Left ventricle myocardium inferior (tissue), 1 donor: ENCODE results near the gene RPS6KA6. TPM values are rescaled to one million over a fixed set of nuclear protein-coding genes. Genes with fewer than 3 reads are reported as not detected.
"Not testable (repeated sequence)": the region's sequence is repeated elsewhere in the genome, so short reads cannot be mapped to it uniquely, and the experiment has no call there.

Source experiments
- DNase-seq: peaks from one replicate; pipeline ENCODE4 v3.0.0-alpha.2; 2020
- H3K27ac ChIP-seq: fragments of 200-600 bp; replicated peaks from 2 replicates; pipeline ENCODE4 v1.8.0; 2021
- H3K27me3 ChIP-seq: fragments of 200-600 bp; 2 replicates; pipeline ENCODE4 v1.8.0; 2021; ENCODE audit warnings: low read depth
- H3K36me3 ChIP-seq: fragments of 200-600 bp; 2 replicates; pipeline ENCODE4 v1.8.0; 2021
- H3K4me1 ChIP-seq: fragments of 200-600 bp; 2 replicates; pipeline ENCODE4 v1.8.0; 2021
- H3K4me3 ChIP-seq: fragments of 200-600 bp; 2 replicates; pipeline ENCODE4 v1.8.0; 2021; ENCODE audit warnings: mild to moderate bottlenecking, moderate library complexity
- H3K9me3 ChIP-seq: fragments of 200-600 bp; replicated peaks from 2 replicates; pipeline ENCODE4 v1.8.0; 2021
- CTCF ChIP-seq: fragments of 200-600 bp; IDR thresholded peaks from 2 replicates; pipeline ENCODE4 v1.8.0; 2021; ENCODE audit warnings: antibody characterized with exemption, mild to moderate bottlenecking, borderline replicate concordance
- intact Hi-C: fragments of 100-400 bp; cut with micrococcal nuclease; formaldehyde crosslinking; loops from one replicate; pipeline ENCODE4 v1.11.0; 2022
- total RNA-seq: library from RNA; stranded (reverse); fragmentation: NEBNext Ultra II Directional; extraction: Animal tissue kit (Norgen Biotek cat#: 25700); gene quantifications from one replicate; pipeline ENCODE4 v1.2.1, GENCODE V29; 2021
- donor health status: DM: no; HTN: yes; CAD: no; lungs with severe emphysema.

RPS6KA6 gene
- total RNA-seq, 1 donor from 2014 or later, result 0.41 TPM

- Histone ChIP-seq H3K27me3 (no peaks in the 10 kb centered on the region), H3K9me3 (no peaks in the 10 kb centered on the region), H3K4me1 (no peaks in the 10 kb centered on the region), H3K27ac (no peak overlapping the region), H3K36me3 (no peaks in the 10 kb centered on the region), H3K4me3 (no peak overlapping the region)
- no peak for TF ChIP-seq CTCF
- no peak for DNase-seq
- intact Hi-C loops, result no loop called here
Observed at GRCh38 chrX:84118315-84118714, 69.7 kb downstream of the RPS6KA6 start.

- DNase-seq, result no peak
- TF ChIP-seq CTCF, result no peak
- H3K9me3 ChIP-seq, result no peaks in the 10 kb centered on the region
- no peak overlapping the region for H3K4me3 ChIP-seq
- no peak overlapping the region for H3K27ac ChIP-seq
- H3K36me3 ChIP-seq, result no peaks in the 10 kb centered on the region
- no peaks in the 10 kb centered on the region for H3K4me1 ChIP-seq
- no peaks in the 10 kb centered on the region for H3K27me3 ChIP-seq
- intact Hi-C loops, result no loop called here
Observed at GRCh38 chrX:84108584-84108983, 79.4 kb downstream of the RPS6KA6 start.

GRCh38 chrX:84099120-84099519, 88.9 kb downstream of the RPS6KA6 start:
- Histone ChIP-seq H3K27me3 (no peaks in the 10 kb centered on the region), H3K27ac (no peak overlapping the region), H3K36me3 (no peaks in the 10 kb centered on the region), H3K4me1 (no peaks in the 10 kb centered on the region), H3K4me3 (no peak overlapping the region), H3K9me3 (no peaks in the 10 kb centered on the region)
- intact Hi-C loops, result no loop called here
- TF ChIP-seq CTCF, result no peak
- no peak for DNase-seq

- H3K4me1 ChIP-seq, DNase-seq, H3K4me3 ChIP-seq, H3K27ac ChIP-seq, intact Hi-C loops, H3K36me3 ChIP-seq, H3K27me3 ChIP-seq: not testable (repeated sequence)
- peaks cover 21% of the 10 kb centered on the region for H3K9me3 ChIP-seq
Observed at GRCh38 chrX:84079479-84080197, 108.4 kb downstream of the RPS6KA6 start.

GRCh38 chrX:84078991-84079390, 109.0 kb downstream of the RPS6KA6 start:
- Histone ChIP-seq H3K4me1 (no peaks in the 10 kb centered on the region), H3K27me3 (no peaks in the 10 kb centered on the region), H3K27ac (no peak overlapping the region), H3K9me3 (peaks cover 15% of the 10 kb centered on the region), H3K36me3 (no peaks in the 10 kb centered on the region), H3K4me3 (no peak overlapping the region)
- no peak for DNase-seq
- intact Hi-C loops, result no loop called here
- TF ChIP-seq CTCF, result no peak

- intact Hi-C loops, result no loop called here
- no peak for TF ChIP-seq CTCF
Observed at GRCh38 chrX:84064814-84065213, 123.2 kb downstream of the RPS6KA6 start.

More at GRCh38 chrX:84064814-84065213, 123.2 kb downstream of the RPS6KA6 start:
- no peaks in the 10 kb centered on the region for H3K27me3 ChIP-seq
- no peaks in the 10 kb centered on the region for H3K36me3 ChIP-seq
- no peaks in the 10 kb centered on the region for H3K9me3 ChIP-seq
- H3K4me3 ChIP-seq, result no peak overlapping the region
- no peak for DNase-seq
- H3K27ac ChIP-seq, result no peak overlapping the region
- H3K4me1 ChIP-seq, result no peaks in the 10 kb centered on the region
